ENCODE data around the gene IGLL5. TPM values are rescaled to one million over a fixed set of nuclear protein-coding genes. Genes with fewer than 3 reads are reported as not detected.

IGLL5 gene
- total RNA-seq, 1 donor from 2014 or later, result not detected

DNA sequence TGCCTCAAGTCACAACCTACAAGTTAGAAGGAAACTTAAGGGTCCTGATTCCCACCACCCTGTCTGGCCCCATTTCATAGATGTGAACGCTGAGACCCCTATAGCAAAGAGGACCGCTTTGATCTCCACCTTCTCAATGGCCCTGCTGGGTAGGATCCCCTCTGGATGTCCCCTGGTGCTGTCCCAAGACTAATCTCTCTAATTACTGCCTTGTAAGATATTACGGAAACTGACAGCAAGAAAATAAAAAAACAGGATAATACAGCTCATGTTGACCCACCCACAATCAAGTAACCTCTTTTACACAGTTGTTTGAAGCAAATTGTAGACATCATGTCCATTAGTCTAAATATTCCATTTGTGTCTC, 20.9 kb downstream of the IGLL5 start:
- Histone ChIP-seq H3K4me2 (ENCODE audit: low read length) (no peak overlapping the region), H3K27ac (ENCODE audit: low read depth, low read length) (no peak overlapping the region), H3K27me3 (ENCODE audit: insufficient read depth, low read length) (no peaks in the 10 kb centered on the region), H3K79me2 (ENCODE audit: insufficient read depth, low read length) (no peaks in the 10 kb centered on the region), H3K4me1 (ENCODE audit: insufficient read depth, low read length) (no peaks in the 10 kb centered on the region), H3K9ac (ENCODE audit: low read length) (no peak overlapping the region), H4K20me1 (ENCODE audit: insufficient read depth, low read length) (no peaks in the 10 kb centered on the region), H3K9me3 (ENCODE audit: insufficient read depth, low read depth, low read length) (no peaks in the 10 kb centered on the region), H3K36me3 (ENCODE audit: insufficient read depth, low read length) (no peaks in the 10 kb centered on the region), H2AFZ (ENCODE audit: low read depth, low read length) (no peak overlapping the region), H3K4me3 (ENCODE audit: insufficient read depth, low read depth, low read length) (no peak overlapping the region)
- Mint-ChIP-seq H3K27me3 (ENCODE audit: low read depth, unreplicated experiment) (peaks cover 71% of the 10 kb centered on the region), H3K4me3 (ENCODE audit: unreplicated experiment) (no peak overlapping the region), H3K4me1 (ENCODE audit: low read depth, unreplicated experiment) (no peaks in the 10 kb centered on the region), H3K36me3 (ENCODE audit: low read depth, unreplicated experiment) (no peaks in the 10 kb centered on the region), H3K9me3 (ENCODE audit: unreplicated experiment) (peaks cover 5% of the 10 kb centered on the region), H3K27ac (ENCODE audit: unreplicated experiment) (no peak overlapping the region)
- TF ChIP-seq CTCF (IDR thresholded peaks at IDR 0.05; ENCODE audit: insufficient read depth, low read depth, low read length) (no peak), EZH2 (IDR thresholded peaks at IDR 0.05; ENCODE audit: insufficient read depth, low read length) (no peak)
- DNase-seq (ENCODE audit: low read depth), result no peak
- no peak for FAIRE-seq

DNA sequence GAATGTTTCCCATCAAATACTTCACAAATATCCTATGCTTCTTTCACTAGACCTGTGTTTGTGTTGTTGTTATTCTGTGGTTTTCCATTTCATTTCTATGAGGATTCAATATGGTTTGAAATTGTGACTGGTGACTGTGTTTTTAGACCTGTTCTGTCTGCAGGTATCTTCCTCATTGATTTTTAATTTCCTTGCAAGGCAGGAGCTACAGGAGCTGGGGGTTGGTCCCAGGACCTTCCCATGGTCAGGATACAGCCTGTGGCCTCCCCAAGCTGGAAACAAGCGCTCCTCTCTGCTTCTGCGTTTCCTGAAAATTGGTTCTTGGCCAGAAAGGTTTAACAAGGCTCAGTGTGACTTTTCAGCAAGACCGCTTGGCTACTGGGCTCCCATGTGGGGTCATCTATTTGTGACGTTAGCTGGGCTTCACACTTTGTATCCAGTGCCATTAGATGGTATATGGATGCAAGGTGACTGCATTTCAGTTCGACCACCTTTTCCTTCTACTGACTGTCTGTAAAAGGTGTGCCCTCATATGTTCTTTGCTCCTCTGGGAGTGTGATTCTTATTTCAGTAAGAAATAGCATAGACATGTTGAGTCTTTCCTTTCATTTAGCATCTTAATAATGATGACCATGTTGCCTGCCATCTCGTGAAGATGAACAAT, 21.5 kb downstream of the IGLL5 start:
- no peaks in the 10 kb centered on the region for H4K20me1 ChIP-seq (ENCODE audit: insufficient read depth, low read length)
- peaks cover 5% of the 10 kb centered on the region for H3K9me3 Mint-ChIP-seq (ENCODE audit: unreplicated experiment)
- TF ChIP-seq EZH2 (IDR thresholded peaks at IDR 0.05; ENCODE audit: insufficient read depth, low read length) (no peak), CTCF (IDR thresholded peaks at IDR 0.05; ENCODE audit: insufficient read depth, low read depth, low read length) (no peak)
- no peaks in the 10 kb centered on the region for H3K4me1 Mint-ChIP-seq (ENCODE audit: low read depth, unreplicated experiment)
- H2AFZ ChIP-seq (ENCODE audit: low read depth, low read length), result no peak overlapping the region
- peaks cover 70% of the 10 kb centered on the region for H3K27me3 Mint-ChIP-seq (ENCODE audit: low read depth, unreplicated experiment)
- H3K27ac ChIP-seq (ENCODE audit: low read depth, low read length), result no peak overlapping the region
- H3K36me3 ChIP-seq (ENCODE audit: insufficient read depth, low read length), result no peaks in the 10 kb centered on the region
- H3K4me2 ChIP-seq (ENCODE audit: low read length), result no peak overlapping the region
- no peaks in the 10 kb centered on the region for H3K9me3 ChIP-seq (ENCODE audit: insufficient read depth, low read depth, low read length)
- H3K27ac Mint-ChIP-seq (ENCODE audit: unreplicated experiment), result no peak overlapping the region
- no peaks in the 10 kb centered on the region for H3K27me3 ChIP-seq (ENCODE audit: insufficient read depth, low read length)
- H3K36me3 Mint-ChIP-seq (ENCODE audit: low read depth, unreplicated experiment), result no peaks in the 10 kb centered on the region
- DNase-seq (ENCODE audit: low read depth) (no peak), FAIRE-seq (no peak)
- H3K79me2 ChIP-seq (ENCODE audit: insufficient read depth, low read length), result no peaks in the 10 kb centered on the region
- H3K4me1 ChIP-seq (ENCODE audit: insufficient read depth, low read length), result no peaks in the 10 kb centered on the region
- no peak overlapping the region for H3K4me3 Mint-ChIP-seq (ENCODE audit: unreplicated experiment)
- H3K9ac ChIP-seq (ENCODE audit: low read length), result no peak overlapping the region
- no peak overlapping the region for H3K4me3 ChIP-seq (ENCODE audit: insufficient read depth, low read depth, low read length)

GRCh38 chr22:22909605-22910271, 22.1 kb downstream of the IGLL5 start:
- H3K9me3 Mint-ChIP-seq (ENCODE audit: unreplicated experiment), result peaks cover 5% of the 10 kb centered on the region
- Histone ChIP-seq H3K79me2 (ENCODE audit: insufficient read depth, low read length) (no peaks in the 10 kb centered on the region), H3K9me3 (ENCODE audit: insufficient read depth, low read depth, low read length) (no peaks in the 10 kb centered on the region), H4K20me1 (ENCODE audit: insufficient read depth, low read length) (no peaks in the 10 kb centered on the region), H3K4me2 (ENCODE audit: low read length) (no peak overlapping the region), H2AFZ (ENCODE audit: low read depth, low read length) (no peak overlapping the region), H3K4me1 (ENCODE audit: insufficient read depth, low read length) (no peaks in the 10 kb centered on the region), H3K4me3 (ENCODE audit: insufficient read depth, low read depth, low read length) (no peak overlapping the region), H3K9ac (ENCODE audit: low read length) (no peak overlapping the region), H3K36me3 (ENCODE audit: insufficient read depth, low read length) (no peaks in the 10 kb centered on the region), H3K27ac (ENCODE audit: low read depth, low read length) (no peak overlapping the region), H3K27me3 (ENCODE audit: insufficient read depth, low read length) (no peaks in the 10 kb centered on the region)
- no peaks in the 10 kb centered on the region for H3K4me1 Mint-ChIP-seq (ENCODE audit: low read depth, unreplicated experiment)
- H3K4me3 Mint-ChIP-seq (ENCODE audit: unreplicated experiment), result no peak overlapping the region
- DNase-seq (ENCODE audit: low read depth), result no peak
- no peaks in the 10 kb centered on the region for H3K36me3 Mint-ChIP-seq (ENCODE audit: low read depth, unreplicated experiment)
- peaks cover 74% of the 10 kb centered on the region for H3K27me3 Mint-ChIP-seq (ENCODE audit: low read depth, unreplicated experiment)
- no peak for TF ChIP-seq EZH2 (IDR thresholded peaks at IDR 0.05; ENCODE audit: insufficient read depth, low read length)
- TF ChIP-seq CTCF (IDR thresholded peaks at IDR 0.05; ENCODE audit: insufficient read depth, low read depth, low read length), result no peak
- no peak for FAIRE-seq
- no peak overlapping the region for H3K27ac Mint-ChIP-seq (ENCODE audit: unreplicated experiment)
